ENCODE data around the gene C2orf76.

- TF ChIP-seq CTCF (IDR thresholded peaks at IDR 0.05; ENCODE audit: poor library complexity) (no peak), EZH2 (IDR thresholded peaks at IDR 0.05; ENCODE audit: borderline replicate concordance) (no peak), EZH2phosphoT487 (IDR thresholded peaks at IDR 0.05; ENCODE audit: low read depth, severe bottlenecking, unreplicated experiment) (no peak)
Measured at GRCh38 chr2:119260646-119261492, 105.8 kb downstream of the C2orf76 start.

Data from hepatocyte (in vitro differentiated cells).